Fibroblast of the aortic adventitia (primary cell): ENCODE data around the gene DEPDC4. TPM values are rescaled to one million over a fixed set of nuclear protein-coding genes. Genes with fewer than 3 reads are reported as not detected.
"Not testable (repeated sequence)": the region's sequence is repeated elsewhere in the genome, so short reads cannot be mapped to it uniquely, and the experiment has no call there.

ENCODE experiments used
- DNase-seq: peaks from one replicate; pipeline ENCODE4 v3.0.0-alpha.2; 2010; ENCODE audit warnings: low read depth
- H3K4me3 ChIP-seq: 2 replicates; pipeline ENCODE4 v1.5.1; 2011; ENCODE audit warnings: low read depth, mild to moderate bottlenecking, control low read depth, low read length, moderate library complexity
- CTCF ChIP-seq: IDR thresholded peaks from 2 replicates; pipeline ENCODE4 v1.5.1; 2011; ENCODE audit warnings: mild to moderate bottlenecking, low read length, control low read depth, inconsistent platforms; ENCODE audit not compliant: insufficient read depth
- total RNA-seq: library from RNA; depleted of rRNA; stranded (reverse); fragments of >200 nt; gene quantifications from 2 replicates; pipeline ENCODE4 v1.2.3, GENCODE V29; 2012; ENCODE audit warnings: low replicate concordance

The DEPDC4 gene
- total RNA-seq, result 2.1 and 5.9 TPM in 2 replicates

GRCh38 chr12:100266835-100267602 is at the start of gene DEPDC4, which contains the start of gene SCYL2:
Gene DEPDC4 (minus strand): TSS chr12:100267079. CDS start chr12:100267076, 3 bp downstream.
Gene SCYL2 (plus strand): TSS chr12:100267177. CDS start chr12:100282971, 15,794 bp downstream.
- peak; percentile 7 for TF ChIP-seq CTCF
- H3K4me3 ChIP-seq, result peak within 1 kb of the TSS; percentile 95
- DNase-seq, result peak; percentile 97

GRCh38 chr12:100311317-100311716 is 44.4 kb upstream of the DEPDC4 start:
- no peak for TF ChIP-seq CTCF
- DNase-seq, result no peak
- no peak overlapping the region for H3K4me3 ChIP-seq

- H3K4me3 ChIP-seq, result not testable (repeated sequence)
These were observed 41.3 kb upstream of the DEPDC4 start for GRCh38 chr12:100308138-100308537.

GRCh38 chr12:100304334-100304733 is 37.5 kb upstream of the DEPDC4 start:
- H3K4me3 ChIP-seq, DNase-seq: not testable (repeated sequence)

More at GRCh38 chr12:100308138-100308537, 41.3 kb upstream of the DEPDC4 start:
- not testable (repeated sequence) for DNase-seq

GRCh38 chr12:100303831-100304230 is 37.0 kb upstream of the DEPDC4 start:
- no peak for DNase-seq
- no peak for TF ChIP-seq CTCF

GRCh38 chr12:100302081-100302480 is 35.2 kb upstream of the DEPDC4 start:
- no peak overlapping the region for H3K4me3 ChIP-seq
- TF ChIP-seq CTCF, result no peak

More at GRCh38 chr12:100303831-100304230, 37.0 kb upstream of the DEPDC4 start:
- no peak overlapping the region for H3K4me3 ChIP-seq

GRCh38 chr12:100295764-100296555 is 29.1 kb upstream of the DEPDC4 start:
- H3K4me3 ChIP-seq, result no peak overlapping the region
- no peak for TF ChIP-seq CTCF

More at GRCh38 chr12:100302081-100302480, 35.2 kb upstream of the DEPDC4 start:
- DNase-seq, result no peak

GRCh38 chr12:100294366-100294765 is 27.5 kb upstream of the DEPDC4 start:
- DNase-seq, H3K4me3 ChIP-seq: not testable (repeated sequence)

More at GRCh38 chr12:100295764-100296555, 29.1 kb upstream of the DEPDC4 start:
- DNase-seq, result peak; percentile 9
